ENCODE results near the gene ATP11A. TPM values are rescaled to one million over a fixed set of nuclear protein-coding genes. Genes with fewer than 3 reads are reported as not detected.

Gene ATP11A
- total and polyA plus RNA-seq, 9 donors, result 6.6 to 72.7 (median 34.9) TPM

- intact Hi-C loops (cut with DNase I), result no loop called here
- Histone ChIP-seq H3K27me3 (no peaks in the 10 kb centered on the region), H3K36me3 (no peaks in the 10 kb centered on the region), H3K4me1 (ENCODE audit: insufficient read depth) (no peaks in the 10 kb centered on the region), H3K27ac (no peak overlapping the region), H3K4me3 (no peak overlapping the region), H3K9me3 (no peaks in the 10 kb centered on the region)
- WGBS, 3 donors, result 44 to 53% (median 48%) methylated on average over 7 of the region's 7 CpGs
- peak in 1 of 5 donors; percentile 27 for DNase-seq
- TF ChIP-seq CTCF (IDR thresholded peaks at IDR 0.05) (no peak), POLR2A (IDR thresholded peaks at IDR 0.05) (no peak), EP300 (IDR thresholded peaks at IDR 0.05) (no peak)
Observed at GRCh38 chr13:112733661-112734379, 44.0 kb downstream of the ATP11A start.

GRCh38 chr13:112734696-112735547, 45.1 kb downstream of the ATP11A start:
- Histone ChIP-seq H3K27ac (no peak overlapping the region), H3K4me3 (no peak overlapping the region), H3K27me3 (no peaks in the 10 kb centered on the region), H3K4me1 (ENCODE audit: insufficient read depth) (no peaks in the 10 kb centered on the region), H3K36me3 (no peaks in the 10 kb centered on the region), H3K9me3 (no peaks in the 10 kb centered on the region)
- DNase-seq, result no peak
- intact Hi-C loops (cut with DNase I), result no loop called here
- WGBS, 3 donors, result 80 to 85% (median 82%) methylated on average over 17 of the region's 17 CpGs
- no peak for TF ChIP-seq EP300 (IDR thresholded peaks at IDR 0.05)
- no peak for TF ChIP-seq CTCF (IDR thresholded peaks at IDR 0.05)
- no peak for TF ChIP-seq POLR2A (IDR thresholded peaks at IDR 0.05)

DNA sequence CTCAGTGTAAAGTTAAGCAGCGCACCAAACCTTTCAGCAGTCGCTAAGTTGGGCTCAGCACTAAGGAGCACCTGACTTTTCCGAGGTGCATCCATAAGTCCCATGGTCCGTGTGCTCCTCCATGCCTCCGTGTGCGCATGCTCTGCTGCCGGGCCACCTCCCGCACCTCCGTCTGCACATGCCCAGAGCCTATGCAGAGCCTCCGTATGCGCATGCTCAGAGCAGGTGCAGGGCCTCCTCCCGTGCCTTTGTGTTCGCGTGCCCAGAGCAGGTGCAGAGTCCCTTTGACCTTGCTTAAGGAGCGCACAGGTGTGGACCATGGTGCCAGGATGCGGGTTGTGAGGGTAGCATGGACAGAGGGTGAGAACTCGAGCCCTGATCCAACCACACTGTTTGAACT, 46.0 kb downstream of the ATP11A start:
- intact Hi-C loops (cut with DNase I), result no loop called here
- DNase-seq, result no peak

GRCh38 chr13:112737294-112737693, 47.5 kb downstream of the ATP11A start:
- no peak for DNase-seq
- no peaks in the 10 kb centered on the region for H3K36me3 ChIP-seq
- intact Hi-C loops (cut with DNase I), result no loop called here
- no peaks in the 10 kb centered on the region for H3K27me3 ChIP-seq
- no peaks in the 10 kb centered on the region for H3K9me3 ChIP-seq
- H3K4me1 ChIP-seq (ENCODE audit: insufficient read depth), result peaks cover 4% of the 10 kb centered on the region
- 82 to 97% (median 94%) methylated on average over 9 of the region's 9 CpGs for WGBS, 3 donors
- H3K27ac ChIP-seq, result no peak overlapping the region
- H3K4me3 ChIP-seq, result no peak overlapping the region
- TF ChIP-seq CTCF (IDR thresholded peaks at IDR 0.05) (no peak), POLR2A (IDR thresholded peaks at IDR 0.05) (no peak), EP300 (IDR thresholded peaks at IDR 0.05) (no peak)

More for the DNA sequence above, 46.0 kb downstream of the ATP11A start:
- H3K36me3 ChIP-seq, result no peaks in the 10 kb centered on the region
- H3K27me3 ChIP-seq, result no peaks in the 10 kb centered on the region
- 95 to 96% (median 96%) methylated on average over 17 of the region's 17 CpGs for WGBS, 3 donors
- TF ChIP-seq POLR2A (IDR thresholded peaks at IDR 0.05), result no peak
- no peak overlapping the region for H3K4me3 ChIP-seq
- H3K4me1 ChIP-seq (ENCODE audit: insufficient read depth), result no peaks in the 10 kb centered on the region
- no peak overlapping the region for H3K27ac ChIP-seq
- H3K9me3 ChIP-seq, result no peaks in the 10 kb centered on the region
